OCI-LY1 (cell line): ENCODE data around the gene CDH22.

Source experiments
- H2AFZ ChIP-seq: fragments of 200-600 bp; sonication (generic), shearing (Covaris generic); 2 replicates; pipeline ENCODE4 v1.6.0; 2014; ENCODE audit warnings: antibody characterized with exemption, mild to moderate bottlenecking, low read length
- H3F3A ChIP-seq: fragments of 200-600 bp; sonication (generic), shearing (Covaris generic); 2 replicates; pipeline ENCODE4 v1.6.0; 2014; ENCODE audit warnings: mild to moderate bottlenecking, antibody characterized with exemption, low read length, moderate library complexity; ENCODE audit not compliant: insufficient read depth
- H3K27ac ChIP-seq: fragments of 200-600 bp; sonication (generic); 2 replicates; pipeline ENCODE4 v1.5.1; 2014; ENCODE audit warnings: low read length, mixed run types, mild to moderate bottlenecking, low read depth; ENCODE audit not compliant: poor library complexity, severe bottlenecking
- H3K27me3 ChIP-seq: fragments of 200-600 bp; sonication (generic); 2 replicates; pipeline ENCODE4 v1.6.0; 2014; ENCODE audit warnings: antibody characterized with exemption, mild to moderate bottlenecking, low read length, moderate library complexity; ENCODE audit not compliant: insufficient read depth
- H3K36me3 ChIP-seq: fragments of 200-600 bp; sonication (generic); 2 replicates; pipeline ENCODE4 v1.6.1; 2014; ENCODE audit warnings: mild to moderate bottlenecking, antibody characterized with exemption, low read length, moderate library complexity, mixed read lengths; ENCODE audit not compliant: insufficient read depth
- H3K4me1 ChIP-seq: fragments of 200-600 bp; sonication (generic); 2 replicates; pipeline ENCODE4 v1.5.1; 2014; ENCODE audit warnings: mild to moderate bottlenecking, low read length, moderate library complexity; ENCODE audit not compliant: insufficient read depth, severe bottlenecking
- H3K4me2 ChIP-seq: fragments of 200-600 bp; sonication (generic), shearing (Covaris generic); 2 replicates; pipeline ENCODE4 v1.6.1; 2014; ENCODE audit warnings: low read length
- H3K4me3 ChIP-seq: fragments of 200-600 bp; sonication (generic); 2 replicates; pipeline ENCODE4 v1.5.1; 2014; ENCODE audit warnings: low read length, low read depth, mild to moderate bottlenecking, mixed read lengths; ENCODE audit not compliant: poor library complexity, severe bottlenecking
- H3K79me2 ChIP-seq: fragments of 200-600 bp; shearing (Covaris generic); 2 replicates; pipeline ENCODE4 v1.6.1; 2016; ENCODE audit warnings: mixed run types, low read length, mixed read lengths; ENCODE audit not compliant: insufficient read depth
- H3K9ac ChIP-seq: fragments of 200-600 bp; sonication (generic), shearing (Covaris generic); 2 replicates; pipeline ENCODE4 v1.6.1; 2014; ENCODE audit warnings: mild to moderate bottlenecking, low read length, mixed read lengths
- H3K9me2 ChIP-seq: fragments of 200-600 bp; sonication (generic), shearing (Covaris generic); 2 replicates; pipeline ENCODE4 v1.6.1; 2014; ENCODE audit warnings: low read depth, mild to moderate bottlenecking, low read length, mixed read lengths
- H3K9me3 ChIP-seq: fragments of 200-600 bp; shearing (Covaris generic); 2 replicates; pipeline ENCODE4 v1.6.1; 2014; ENCODE audit warnings: low read length, mixed read lengths
- H4K20me1 ChIP-seq: fragments of 200-600 bp; sonication (generic), shearing (Covaris generic); 2 replicates; pipeline ENCODE4 v1.6.0; 2016; ENCODE audit warnings: mild to moderate bottlenecking, low read length; ENCODE audit not compliant: insufficient read depth
- EZH2 ChIP-seq: fragments of 200-600 bp; sonication (generic), shearing (Covaris generic); IDR thresholded peaks from 2 replicates; pipeline ENCODE4 v1.8.0; 2017; ENCODE audit warnings: borderline replicate concordance, mixed run types, mild to moderate bottlenecking, antibody characterized with exemption, low read length, moderate library complexity, mixed read lengths
- TF ChIP-seq, protein P1 (sequence below): fragments of 200-600 bp; sonication (generic), shearing (Covaris generic); IDR thresholded peaks from 2 replicates; pipeline ENCODE4 v1.5.1; 2017; ENCODE audit warnings: mild to moderate bottlenecking, antibody characterized with exemption, low read length, moderate library complexity, mixed read lengths

Gene CDH22

GRCh38 chr20:46226602-46227001, 81.7 kb downstream of the CDH22 start:
- no peaks in the 10 kb centered on the region for H3K27me3 ChIP-seq
- H3K4me1 ChIP-seq: no peaks in the 10 kb centered on the region
- no peaks in the 10 kb centered on the region for H3F3A ChIP-seq
- no peaks in the 10 kb centered on the region for H3K79me2 ChIP-seq
- H3K4me2 ChIP-seq: no peak overlapping the region
- no peaks in the 10 kb centered on the region for H3K9me3 ChIP-seq
- no peaks in the 10 kb centered on the region for H4K20me1 ChIP-seq
- H2AFZ ChIP-seq: no peak overlapping the region
- no peaks in the 10 kb centered on the region for H3K36me3 ChIP-seq
- H3K4me3 ChIP-seq: no peak overlapping the region
- H3K27ac ChIP-seq: no peak overlapping the region
- TF ChIP-seq, protein P1, sequence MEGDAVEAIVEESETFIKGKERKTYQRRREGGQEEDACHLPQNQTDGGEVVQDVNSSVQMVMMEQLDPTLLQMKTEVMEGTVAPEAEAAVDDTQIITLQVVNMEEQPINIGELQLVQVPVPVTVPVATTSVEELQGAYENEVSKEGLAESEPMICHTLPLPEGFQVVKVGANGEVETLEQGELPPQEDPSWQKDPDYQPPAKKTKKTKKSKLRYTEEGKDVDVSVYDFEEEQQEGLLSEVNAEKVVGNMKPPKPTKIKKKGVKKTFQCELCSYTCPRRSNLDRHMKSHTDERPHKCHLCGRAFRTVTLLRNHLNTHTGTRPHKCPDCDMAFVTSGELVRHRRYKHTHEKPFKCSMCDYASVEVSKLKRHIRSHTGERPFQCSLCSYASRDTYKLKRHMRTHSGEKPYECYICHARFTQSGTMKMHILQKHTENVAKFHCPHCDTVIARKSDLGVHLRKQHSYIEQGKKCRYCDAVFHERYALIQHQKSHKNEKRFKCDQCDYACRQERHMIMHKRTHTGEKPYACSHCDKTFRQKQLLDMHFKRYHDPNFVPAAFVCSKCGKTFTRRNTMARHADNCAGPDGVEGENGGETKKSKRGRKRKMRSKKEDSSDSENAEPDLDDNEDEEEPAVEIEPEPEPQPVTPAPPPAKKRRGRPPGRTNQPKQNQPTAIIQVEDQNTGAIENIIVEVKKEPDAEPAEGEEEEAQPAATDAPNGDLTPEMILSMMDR: no peak
- no peak for TF ChIP-seq EZH2
- H3K9me2 ChIP-seq: no peaks in the 10 kb centered on the region
- no peak overlapping the region for H3K9ac ChIP-seq

DNA sequence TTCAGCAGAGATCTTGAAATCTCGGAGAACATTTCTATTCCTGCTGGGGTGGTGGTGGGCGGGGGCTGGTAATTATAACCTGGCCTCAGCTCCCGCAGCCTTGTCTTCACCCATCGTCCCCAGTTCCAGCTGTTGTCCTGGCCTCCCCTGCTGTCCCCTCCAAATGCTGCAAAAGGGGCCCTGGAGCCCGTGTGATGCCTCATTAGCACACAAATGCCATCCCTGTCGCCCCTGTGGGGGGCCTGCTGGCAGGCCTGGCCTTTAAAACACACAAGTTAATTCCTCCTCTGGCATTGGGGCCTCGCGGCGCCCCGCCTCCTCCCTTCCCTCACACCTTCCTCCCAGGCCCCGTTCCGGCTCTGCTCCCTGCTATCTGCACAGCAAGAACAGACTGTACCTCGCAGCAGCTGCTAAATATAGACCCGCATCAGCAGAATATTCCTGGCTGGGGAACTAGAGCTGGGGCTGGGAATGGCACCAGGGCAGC, 85.7 kb downstream of the CDH22 start:
- Histone ChIP-seq H3K4me2 (no peak overlapping the region), H2AFZ (no peak overlapping the region), H3K9me2 (no peaks in the 10 kb centered on the region), H3F3A (no peaks in the 10 kb centered on the region), H3K4me3 (no peak overlapping the region), H3K79me2 (no peaks in the 10 kb centered on the region), H3K9me3 (no peaks in the 10 kb centered on the region), H3K27ac (no peak overlapping the region), H3K9ac (no peak overlapping the region), H3K4me1 (no peaks in the 10 kb centered on the region), H4K20me1 (no peaks in the 10 kb centered on the region), H3K36me3 (no peaks in the 10 kb centered on the region), H3K27me3 (0 out of 2 replicates have a peak, but pooled peaks cover 2% of the 10 kb centered on the region)
- TF ChIP-seq, protein P1: no peak
- no peak for TF ChIP-seq EZH2

- H3K27ac ChIP-seq: no peak overlapping the region
- no peaks in the 10 kb centered on the region for H4K20me1 ChIP-seq
- H3K9me3 ChIP-seq: no peaks in the 10 kb centered on the region
- H3F3A ChIP-seq: no peaks in the 10 kb centered on the region
- 0 out of 2 replicates have a peak, but pooled peaks cover 4% of the 10 kb centered on the region for H3K27me3 ChIP-seq
- no peaks in the 10 kb centered on the region for H3K4me1 ChIP-seq
- no peaks in the 10 kb centered on the region for H3K9me2 ChIP-seq
- H2AFZ ChIP-seq: no peak overlapping the region
- H3K4me3 ChIP-seq: no peak overlapping the region
- TF ChIP-seq EZH2: no peak
- TF ChIP-seq, protein P1: no peak
- no peaks in the 10 kb centered on the region for H3K79me2 ChIP-seq
- no peak overlapping the region for H3K4me2 ChIP-seq
- H3K36me3 ChIP-seq: no peaks in the 10 kb centered on the region
- no peak overlapping the region for H3K9ac ChIP-seq
Measured at GRCh38 chr20:46221256-46221833, 87.0 kb downstream of the CDH22 start.
